Middle frontal gyrus (tissue), 1 donor: ENCODE measurements around the gene RFTN1.

Experiments
- DNase-seq: peaks from one replicate; pipeline ENCODE4 v3.0.0-alpha.2; 2015; ENCODE audit warnings: low spot score; ENCODE audit errors: extremely low spot score

RFTN1 gene

GRCh38 chr3:16380421-16380820 is 133.1 kb downstream of the RFTN1 start:
- DNase-seq = no peak

- DNase-seq = no peak
Measured at GRCh38 chr3:16379838-16380237, 133.7 kb downstream of the RFTN1 start.

GRCh38 chr3:16378920-16379319 is 134.6 kb downstream of the RFTN1 start:
- DNase-seq = no peak

GRCh38 chr3:16378415-16378814 is 135.1 kb downstream of the RFTN1 start:
- no peak for DNase-seq

- DNase-seq = no peak
Measured at GRCh38 chr3:16377847-16378302, 135.6 kb downstream of the RFTN1 start.

- DNase-seq = no peak
Measured at GRCh38 chr3:16377196-16377595, 136.3 kb downstream of the RFTN1 start.

- DNase-seq = no peak
Measured at GRCh38 chr3:16375891-16376290, 137.6 kb downstream of the RFTN1 start.

GRCh38 chr3:16374935-16375245 is 138.6 kb downstream of the RFTN1 start:
- DNase-seq = no peak

- no peak for DNase-seq
Measured at GRCh38 chr3:16374047-16374934, 139.2 kb downstream of the RFTN1 start.

- no peak for DNase-seq
Measured at GRCh38 chr3:16373341-16373946, 140.1 kb downstream of the RFTN1 start.

GRCh38 chr3:16372362-16373292 is 140.9 kb downstream of the RFTN1 start:
- DNase-seq = no peak

GRCh38 chr3:16370872-16371740 is 142.4 kb downstream of the RFTN1 start:
- DNase-seq = no peak

- no peak for DNase-seq
Measured at GRCh38 chr3:16370503-16370871, 143.0 kb downstream of the RFTN1 start.

- DNase-seq = no peak
Measured at GRCh38 chr3:16369885-16370284, 143.6 kb downstream of the RFTN1 start.

GRCh38 chr3:16369276-16369675 is 144.2 kb downstream of the RFTN1 start:
- DNase-seq = no peak

GRCh38 chr3:16366581-16366980 is 146.9 kb downstream of the RFTN1 start:
- no peak for DNase-seq

- DNase-seq = no peak
Measured at GRCh38 chr3:16365491-16366128, 147.9 kb downstream of the RFTN1 start.

GRCh38 chr3:16364963-16365362 is 148.5 kb downstream of the RFTN1 start:
- no peak for DNase-seq

GRCh38 chr3:16364323-16364722 is 149.2 kb downstream of the RFTN1 start:
- no peak for DNase-seq

- DNase-seq = no peak
Measured at GRCh38 chr3:16363636-16364035, 149.9 kb downstream of the RFTN1 start.
